Trophoblast cell (in vitro differentiated cells and primary cell): ENCODE measurements around the gene CASP7.

ENCODE experiments used
- DNase-seq, 2 donors: peaks; one replicate each; pipeline ENCODE4 v3.0.0-alpha.2; 2016
- H2AFZ ChIP-seq: 2 replicates; pipeline ENCODE4 v1.6.1; 2013; ENCODE audit warnings: low read length, moderate library complexity, mild to moderate bottlenecking; ENCODE audit not compliant: insufficient read depth, poor library complexity
- H2AK5ac ChIP-seq: 2 replicates; pipeline ENCODE4 v1.6.1; 2013; ENCODE audit warnings: mild to moderate bottlenecking, low read length
- H2BK120ac ChIP-seq: 2 replicates; pipeline ENCODE4 v1.6.1; 2013; ENCODE audit warnings: low read length, mild to moderate bottlenecking, moderate library complexity; ENCODE audit not compliant: insufficient read depth, poor library complexity
- H2BK12ac ChIP-seq: 2 replicates; pipeline ENCODE4 v1.6.1; 2013; ENCODE audit warnings: mild to moderate bottlenecking, low read length, moderate library complexity
- H2BK5ac ChIP-seq: 2 replicates; pipeline ENCODE4 v1.6.1; 2013; ENCODE audit warnings: low read length, low read depth, moderate library complexity, mild to moderate bottlenecking; ENCODE audit not compliant: poor library complexity
- H3K14ac ChIP-seq: 2 replicates; pipeline ENCODE4 v1.6.1; 2013; ENCODE audit warnings: mild to moderate bottlenecking, low read length
- H3K18ac ChIP-seq: 2 replicates; pipeline ENCODE4 v1.6.1; 2013; ENCODE audit warnings: mild to moderate bottlenecking, low read length
- H3K23ac ChIP-seq: 2 replicates; pipeline ENCODE4 v1.6.1; 2013; ENCODE audit warnings: low read length
- H3K27ac ChIP-seq: 2 replicates; pipeline ENCODE4 v1.5.1; 2013; ENCODE audit warnings: low read depth, mild to moderate bottlenecking, inconsistent platforms, low read length, moderate library complexity
- H3K27me3 ChIP-seq: 2 replicates; pipeline ENCODE4 v1.6.1; 2013; ENCODE audit warnings: inconsistent platforms, mild to moderate bottlenecking, low read length, moderate library complexity; ENCODE audit not compliant: insufficient read depth
- H3K36me3 ChIP-seq, 2 experiments: 1 replicate in 1 of 2; 2 replicates in 1 of 2; pipeline ENCODE4 v1.6.1; 2013; ENCODE audit warnings: low read length in 2 of 2, mild to moderate bottlenecking in 2 of 2, moderate library complexity in 1 of 2; ENCODE audit not compliant: insufficient read depth in 2 of 2, control insufficient read depth in 1 of 2
- H3K4ac ChIP-seq: 2 replicates; pipeline ENCODE4 v1.6.1; 2013; ENCODE audit warnings: low read depth, mild to moderate bottlenecking, low read length, moderate library complexity
- H3K4me1 ChIP-seq, 2 experiments: 1 replicate in 1 of 2; 2 replicates in 1 of 2; pipeline ENCODE4 v1.6.1; 2013; ENCODE audit warnings: low read length in 2 of 2, mild to moderate bottlenecking in 2 of 2, moderate library complexity in 1 of 2; ENCODE audit not compliant: insufficient read depth in 2 of 2, control insufficient read depth in 1 of 2
- H3K4me2 ChIP-seq: 2 replicates; pipeline ENCODE4 v1.6.1; 2013; ENCODE audit warnings: inconsistent platforms, mild to moderate bottlenecking, low read length, moderate library complexity
- H3K4me3 ChIP-seq: 2 replicates; pipeline ENCODE4 v1.5.1; 2013; ENCODE audit warnings: mild to moderate bottlenecking, low read depth, low read length, inconsistent platforms
- H3K79me1 ChIP-seq: one replicate; pipeline ENCODE4 v1.6.1; 2013; ENCODE audit warnings: low read length
- H3K79me2 ChIP-seq: 2 replicates; pipeline ENCODE4 v1.6.1; 2013; ENCODE audit warnings: low read length, mild to moderate bottlenecking; ENCODE audit not compliant: control insufficient read depth, insufficient read depth, poor library complexity
- H3K9ac ChIP-seq: 2 replicates; pipeline ENCODE4 v1.6.1; 2013; ENCODE audit warnings: mild to moderate bottlenecking, low read length
- H3K9me3 ChIP-seq: 2 replicates; pipeline ENCODE4 v1.6.1; 2013; ENCODE audit warnings: low read depth, mild to moderate bottlenecking, control low read depth, inconsistent platforms, low read length; ENCODE audit not compliant: insufficient read depth
- H4K12ac ChIP-seq: 2 replicates; pipeline ENCODE4 v1.6.1; 2013; ENCODE audit warnings: low read depth, mild to moderate bottlenecking, low read length, moderate library complexity
- H4K8ac ChIP-seq: 2 replicates; pipeline ENCODE4 v1.6.1; 2013; ENCODE audit warnings: low read depth, mild to moderate bottlenecking, low read length, moderate library complexity
- H4K91ac ChIP-seq: one replicate; pipeline ENCODE4 v1.6.1; 2013; ENCODE audit warnings: low read depth, mild to moderate bottlenecking, low read length, moderate library complexity
- WGBS: extraction: QIAGEN DNeasy Blood & Tissue Kit; methylation state at CpG from one replicate; pipeline ENCODE4 v1.1.7; 2013; ENCODE audit warnings: missing lambda C conversion rate; ENCODE audit not compliant: insufficient read length, insufficient coverage; ENCODE audit errors: extremely low coverage; 5-methylcytosine and 5-hydroxymethylcytosine counted together

CASP7 gene

DNA sequence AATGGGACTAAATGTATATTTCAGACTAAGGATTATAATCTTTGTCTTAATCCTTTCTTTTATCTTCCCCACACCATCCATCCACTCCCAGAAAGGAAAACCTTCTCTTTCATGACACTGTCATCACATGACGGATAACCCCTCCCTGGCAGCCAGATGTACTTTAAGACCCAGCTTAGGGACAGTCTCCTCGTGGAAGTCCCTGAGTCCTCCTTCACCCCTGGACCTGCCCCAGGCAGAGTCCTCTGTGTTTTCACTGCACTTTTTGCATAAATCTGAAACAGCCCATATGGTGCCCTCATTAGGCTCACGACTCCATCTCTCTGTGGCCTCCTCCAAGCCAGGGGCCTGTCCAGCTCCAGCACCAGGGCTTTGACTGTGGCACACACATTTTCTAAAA lies 31.9 kb upstream of the CASP7 start:
- Histone ChIP-seq H2AFZ (no peak overlapping the region), H3K79me1 (no peaks in the 10 kb centered on the region), H3K4me1 (no peaks in the 10 kb centered on the region), H4K8ac (no peak overlapping the region), H3K36me3 (no peaks in the 10 kb centered on the region), H3K27me3 (no peaks in the 10 kb centered on the region), H3K9me3 (peaks cover 2% of the 10 kb centered on the region), H2BK120ac (no peak overlapping the region), H2BK12ac (no peak overlapping the region), H4K12ac (no peak overlapping the region), H3K27ac (no peak overlapping the region), H3K79me2 (no peaks in the 10 kb centered on the region), H3K9ac (no peak overlapping the region), H3K4me2 (no peak overlapping the region), H2BK5ac (no peak overlapping the region), H3K14ac (no peak overlapping the region), H3K4me3 (no peak overlapping the region), H3K18ac (no peak overlapping the region), H2AK5ac (no peak overlapping the region), H4K91ac (no peak overlapping the region), H3K4ac (no peak overlapping the region), H3K23ac (no peak overlapping the region)
- WGBS, result no CpG with 5 or more reads among the region's 3 CpGs
- no peak for DNase-seq

DNA sequence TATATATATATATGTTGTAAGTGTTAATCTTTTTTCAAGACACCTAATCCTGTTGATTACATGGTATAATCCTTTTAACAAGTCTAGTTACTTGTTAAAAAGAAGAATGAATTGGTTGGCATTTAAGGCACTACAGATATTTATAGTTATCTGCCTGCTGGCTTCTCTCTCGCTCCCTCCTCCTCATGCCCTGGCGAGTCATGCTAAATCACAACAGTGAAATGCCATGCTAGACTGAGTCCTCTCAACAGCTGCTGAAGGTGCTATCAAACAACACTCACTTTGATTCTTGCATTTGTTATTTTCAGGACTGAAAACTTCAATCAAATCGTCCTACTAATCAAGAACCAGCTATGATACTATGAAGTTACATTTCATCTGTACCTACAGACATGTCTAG lies 31.2 kb upstream of the CASP7 start:
- Histone ChIP-seq H3K9ac (no peak overlapping the region), H2BK120ac (no peak overlapping the region), H3K79me1 (no peaks in the 10 kb centered on the region), H4K91ac (no peak overlapping the region), H3K36me3 (no peaks in the 10 kb centered on the region), H3K9me3 (peaks cover 2% of the 10 kb centered on the region), H3K27me3 (no peaks in the 10 kb centered on the region), H3K23ac (no peak overlapping the region), H3K4me1 (no peaks in the 10 kb centered on the region), H3K4ac (no peak overlapping the region), H4K12ac (no peak overlapping the region), H3K4me2 (no peak overlapping the region), H3K27ac (no peak overlapping the region), H2BK5ac (no peak overlapping the region), H3K79me2 (no peaks in the 10 kb centered on the region), H3K18ac (no peak overlapping the region), H2AFZ (no peak overlapping the region), H4K8ac (no peak overlapping the region), H2AK5ac (no peak overlapping the region), H2BK12ac (no peak overlapping the region), H3K4me3 (no peak overlapping the region), H3K14ac (no peak overlapping the region)
- no peak for DNase-seq
- WGBS, result no CpG with 5 or more reads among the region's 3 CpGs

DNA sequence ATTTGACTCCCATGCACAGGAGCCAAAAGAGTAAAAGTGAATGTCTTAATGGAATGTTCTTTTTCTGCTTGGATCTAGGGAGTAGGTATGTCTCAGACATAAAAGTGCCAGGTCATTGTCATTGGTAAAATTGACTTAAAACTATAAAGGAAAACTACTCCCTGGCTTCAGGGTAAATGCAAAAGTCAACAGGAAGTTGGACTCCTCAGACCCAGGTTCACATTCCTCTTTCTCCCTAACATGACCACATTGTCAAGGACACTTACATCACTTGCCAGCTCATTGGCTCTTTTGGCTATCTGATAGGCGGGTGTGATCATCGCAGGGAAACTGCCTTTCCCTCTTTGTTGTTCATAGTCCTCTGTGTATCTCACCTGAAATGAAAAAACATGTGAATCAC lies 29.5 kb upstream of the CASP7 start:
- no peaks in the 10 kb centered on the region for H3K27me3 ChIP-seq
- DNase-seq, result no peak
- no peak overlapping the region for H3K4me2 ChIP-seq
- H3K4me1 ChIP-seq, result no peaks in the 10 kb centered on the region
- no peak overlapping the region for H2BK120ac ChIP-seq
- no peak overlapping the region for H2BK12ac ChIP-seq
- H3K9me3 ChIP-seq, result peaks cover 2% of the 10 kb centered on the region
- no peak overlapping the region for H3K14ac ChIP-seq
- H3K79me2 ChIP-seq, result no peaks in the 10 kb centered on the region
- H2BK5ac ChIP-seq, result no peak overlapping the region
- H2AFZ ChIP-seq, result no peak overlapping the region
- H3K36me3 ChIP-seq, result no peaks in the 10 kb centered on the region
- no CpG with 5 or more reads among the region's 2 CpGs for WGBS
- no peak overlapping the region for H2AK5ac ChIP-seq
- H3K18ac ChIP-seq, result no peak overlapping the region
- H4K91ac ChIP-seq, result no peak overlapping the region
- H3K27ac ChIP-seq, result no peak overlapping the region
- no peak overlapping the region for H3K9ac ChIP-seq
- H3K23ac ChIP-seq, result no peak overlapping the region
- no peak overlapping the region for H4K12ac ChIP-seq
- H3K4me3 ChIP-seq, result no peak overlapping the region
- H3K79me1 ChIP-seq, result no peaks in the 10 kb centered on the region
- H3K4ac ChIP-seq, result no peak overlapping the region
- no peak overlapping the region for H4K8ac ChIP-seq

DNA sequence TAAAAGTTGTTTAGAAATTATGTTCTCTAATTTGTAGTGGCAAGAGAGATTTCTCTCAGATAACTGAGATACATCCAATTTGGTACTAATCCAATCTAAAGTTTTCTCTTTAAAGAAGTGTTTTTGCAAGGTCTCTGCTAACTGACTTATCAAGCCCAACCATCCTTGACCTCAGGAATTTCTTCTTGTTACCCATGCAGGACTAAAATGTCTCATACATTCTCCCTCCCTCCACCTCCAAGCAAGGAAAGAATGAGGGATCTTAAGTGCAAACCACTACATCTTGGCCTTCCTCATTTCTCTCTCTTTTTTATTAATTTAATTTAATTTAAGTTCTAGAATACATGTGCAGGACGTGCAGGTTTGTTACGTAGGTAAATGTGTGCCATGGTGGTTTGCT lies 28.7 kb upstream of the CASP7 start:
- WGBS, result no CpG with 5 or more reads among the region's 2 CpGs
- no peak overlapping the region for H2BK120ac ChIP-seq
- DNase-seq, result no peak
- H3K79me2 ChIP-seq, result no peaks in the 10 kb centered on the region
- H3K18ac ChIP-seq, result no peak overlapping the region
- H3K9me3 ChIP-seq, result peaks cover 2% of the 10 kb centered on the region
- H3K4me3 ChIP-seq, result no peak overlapping the region
- H3K27me3 ChIP-seq, result no peaks in the 10 kb centered on the region
- no peaks in the 10 kb centered on the region for H3K79me1 ChIP-seq
- no peak overlapping the region for H2BK5ac ChIP-seq
- H3K36me3 ChIP-seq, result no peaks in the 10 kb centered on the region
- no peaks in the 10 kb centered on the region for H3K4me1 ChIP-seq
- no peak overlapping the region for H3K4me2 ChIP-seq
- H2BK12ac ChIP-seq, result no peak overlapping the region
- no peak overlapping the region for H2AFZ ChIP-seq
- H3K4ac ChIP-seq, result no peak overlapping the region
- H4K12ac ChIP-seq, result no peak overlapping the region
- no peak overlapping the region for H3K27ac ChIP-seq
- H3K14ac ChIP-seq, result no peak overlapping the region
- no peak overlapping the region for H3K9ac ChIP-seq
- H4K91ac ChIP-seq, result no peak overlapping the region
- no peak overlapping the region for H2AK5ac ChIP-seq
- no peak overlapping the region for H4K8ac ChIP-seq
- H3K23ac ChIP-seq, result no peak overlapping the region
